WTC11 (cell line): ENCODE measurements around the gene RAB1B. TPM values are rescaled to one million over a fixed set of nuclear protein-coding genes. Genes with fewer than 3 reads are reported as not detected.
A peak's percentile ranks its signal among the peaks of the same experiment; 100 is the strongest.

Experiments used
- ATAC-seq: fragments of 200-7000 bp; cut with Tn5 transposase; 2 replicates; pipeline ENCODE4 v1.10.0; 2021; ENCODE audit warnings: mild to moderate bottlenecking, moderate library complexity
- CTCF ChIA-PET: fragments of 300-600 bp; sonication (Branson Sonifier 250); formaldehyde crosslinking; loops from one replicate; lab custom pipeline; 2021; ENCODE audit warnings: antibody characterized with exemption; lab: Charles Lee
- POLR2A ChIA-PET: fragments of 350-600 bp; sonication (Branson Sonifier 250); formaldehyde crosslinking; loops from one replicate; lab custom pipeline; 2021; ENCODE audit warnings: antibody characterized with exemption; lab: Charles Lee
- DNase-seq: peaks from one replicate; pipeline ENCODE4 v3.0.0; 2021; ENCODE audit warnings: low spot score
- H3K27ac Mint-ChIP-seq: 2 replicates; pipeline ENCODE4 v1.8.0; 2021; ENCODE audit warnings: mixed read lengths
- H3K27me3 Mint-ChIP-seq: 2 replicates; pipeline ENCODE4 v1.8.0; 2021; ENCODE audit warnings: low read depth, mild to moderate bottlenecking, moderate library complexity, mixed read lengths
- H3K36me3 Mint-ChIP-seq: 2 replicates; pipeline ENCODE4 v1.8.0; 2021; ENCODE audit warnings: mixed read lengths
- H3K4me1 Mint-ChIP-seq: 2 replicates; pipeline ENCODE4 v1.8.0; 2022; ENCODE audit warnings: mixed read lengths
- H3K4me3 Mint-ChIP-seq: 2 replicates; pipeline ENCODE4 v1.8.0; 2021; ENCODE audit warnings: mild to moderate bottlenecking, moderate library complexity, mixed read lengths
- H3K9me3 Mint-ChIP-seq: 2 replicates; pipeline ENCODE4 v1.8.0; 2021; ENCODE audit warnings: mixed read lengths
- AR ChIP-seq: fragments of 250-450 bp; sonication (Bioruptor Pico); IDR thresholded peaks from 2 replicates; pipeline ENCODE4 v1.9.0; 2021; ENCODE audit warnings: mild to moderate bottlenecking
- ATF3 ChIP-seq: sonication (generic); formaldehyde crosslinking; conservative IDR thresholded peaks from 2 replicates; pipeline ENCODE4 v1.8.1; 2022; ENCODE audit warnings: mild to moderate bottlenecking, missing genetic modification reagents
- CREM ChIP-seq: sonication (generic); formaldehyde crosslinking; IDR thresholded peaks from 2 replicates; pipeline ENCODE4 v1.8.1; 2022; ENCODE audit warnings: mild to moderate bottlenecking, missing genetic modification reagents, moderate library complexity
- E2F5 ChIP-seq: sonication (generic); formaldehyde crosslinking; IDR thresholded peaks from 2 replicates; pipeline ENCODE4 v1.8.1; 2022; ENCODE audit warnings: mild to moderate bottlenecking, moderate library complexity, missing genetic modification reagents
- ESRRA ChIP-seq: sonication (generic); formaldehyde crosslinking; IDR thresholded peaks from 2 replicates; pipeline ENCODE4 v1.8.1; 2022; ENCODE audit warnings: mild to moderate bottlenecking, missing genetic modification reagents, borderline replicate concordance
- GTF2I ChIP-seq: fragments of 250-450 bp; sonication (Bioruptor Pico); conservative IDR thresholded peaks from 2 replicates; pipeline ENCODE4 v1.4.0; 2021; ENCODE audit warnings: mild to moderate bottlenecking
- JAZF1 ChIP-seq: fragments of 250-450 bp; sonication (Bioruptor Pico); IDR thresholded peaks from 2 replicates; pipeline ENCODE4 v1.9.0; 2021; ENCODE audit warnings: moderate library complexity, mild to moderate bottlenecking, inconsistent platforms
- NFYB ChIP-seq: sonication (generic); formaldehyde crosslinking; conservative IDR thresholded peaks from 2 replicates; pipeline ENCODE4 v1.8.0; 2022; ENCODE audit warnings: low read depth, missing genetic modification reagents
- RORB ChIP-seq: fragments of 250-450 bp; sonication (Bioruptor Pico); IDR thresholded peaks from 2 replicates; pipeline ENCODE4 v1.9.0; 2021; ENCODE audit warnings: mild to moderate bottlenecking
- SOX15 ChIP-seq: fragments of 250-450 bp; sonication (Bioruptor Pico); IDR thresholded peaks from 2 replicates; pipeline ENCODE4 v1.9.0; 2021; ENCODE audit warnings: mild to moderate bottlenecking
- TCF7 ChIP-seq: sonication (generic); formaldehyde crosslinking; IDR thresholded peaks from 2 replicates; pipeline ENCODE4 v1.8.0; 2022; ENCODE audit warnings: mild to moderate bottlenecking, low read depth, missing genetic modification reagents, moderate library complexity
- total RNA-seq: library from RNA; stranded (reverse); gene quantifications from 3 replicates; pipeline ENCODE4 v1.2.3, GENCODE V29; 2021
- TF ChIP-seq, protein P1 (sequence below): sonication (generic); formaldehyde crosslinking; IDR thresholded peaks from 2 replicates; pipeline ENCODE4 v1.8.1; 2023; ENCODE audit warnings: mild to moderate bottlenecking, missing genetic modification reagents, moderate library complexity
- TF ChIP-seq, protein P2 (sequence below): fragments of 250-450 bp; sonication (Bioruptor Pico); IDR thresholded peaks from 2 replicates; pipeline ENCODE4 v1.9.0; 2021; ENCODE audit warnings: mild to moderate bottlenecking
- TF ChIP-seq, protein P3 (sequence below): sonication (generic); formaldehyde crosslinking; IDR thresholded peaks from 2 replicates; pipeline ENCODE4 v1.8.1; 2022; ENCODE audit warnings: mild to moderate bottlenecking, missing genetic modification reagents, moderate library complexity, borderline replicate concordance
- TF ChIP-seq, protein P4 (sequence below): sonication (generic); formaldehyde crosslinking; IDR thresholded peaks from 2 replicates; pipeline ENCODE4 v1.8.1; 2023; ENCODE audit warnings: mild to moderate bottlenecking, missing genetic modification reagents, moderate library complexity
- TF ChIP-seq, protein P5 (sequence below): sonication (generic); formaldehyde crosslinking; IDR thresholded peaks from 2 replicates; pipeline ENCODE4 v1.8.1; 2022; ENCODE audit warnings: low read depth, mild to moderate bottlenecking, moderate library complexity, missing genetic modification reagents, borderline replicate concordance
- TF ChIP-seq, protein P6 (sequence below): sonication (generic); formaldehyde crosslinking; IDR thresholded peaks from 2 replicates; pipeline ENCODE4 v1.8.1; 2023; ENCODE audit warnings: mild to moderate bottlenecking, missing genetic modification reagents
- TF ChIP-seq, protein P7 (sequence below): fragments of 250-450 bp; sonication (Bioruptor Pico); IDR thresholded peaks from 2 replicates; pipeline ENCODE4 v1.8.0; 2021; ENCODE audit warnings: mild to moderate bottlenecking

The RAB1B gene
- total RNA-seq, 1 experiment from 2014 or later = 125 TPM

- Mint-ChIP-seq H3K9me3 (no peaks in the 10 kb centered on the region), H3K36me3 (no peaks in the 10 kb centered on the region), H3K27me3 (no peaks in the 10 kb centered on the region), H3K4me1 (peaks cover 19% of the 10 kb centered on the region), H3K4me3 (no peak overlapping the region), H3K27ac (peak overlapping the region; percentile 13; the same call in 1 of the 2 replicates)
- ChIA-PET CTCF (interaction anchor here (1.5 kb wide), 1 partner anchor 9 kb away, joined by 9 read pairs; no protein-coding TSS in a partner anchor), POLR2A (no interaction called here)
- TF ChIP-seq, protein P1, sequence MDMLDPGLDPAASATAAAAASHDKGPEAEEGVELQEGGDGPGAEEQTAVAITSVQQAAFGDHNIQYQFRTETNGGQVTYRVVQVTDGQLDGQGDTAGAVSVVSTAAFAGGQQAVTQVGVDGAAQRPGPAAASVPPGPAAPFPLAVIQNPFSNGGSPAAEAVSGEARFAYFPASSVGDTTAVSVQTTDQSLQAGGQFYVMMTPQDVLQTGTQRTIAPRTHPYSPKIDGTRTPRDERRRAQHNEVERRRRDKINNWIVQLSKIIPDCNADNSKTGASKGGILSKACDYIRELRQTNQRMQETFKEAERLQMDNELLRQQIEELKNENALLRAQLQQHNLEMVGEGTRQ (CRISPR knock-in tag) = no peak
- no peak for TF ChIP-seq ATF3 (CRISPR knock-in tag)
- TF ChIP-seq SOX15 = no peak
- TF ChIP-seq, protein P2, sequence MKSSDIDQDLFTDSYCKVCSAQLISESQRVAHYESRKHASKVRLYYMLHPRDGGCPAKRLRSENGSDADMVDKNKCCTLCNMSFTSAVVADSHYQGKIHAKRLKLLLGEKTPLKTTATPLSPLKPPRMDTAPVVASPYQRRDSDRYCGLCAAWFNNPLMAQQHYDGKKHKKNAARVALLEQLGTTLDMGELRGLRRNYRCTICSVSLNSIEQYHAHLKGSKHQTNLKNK (CRISPR knock-in tag) = no peak
- TF ChIP-seq TCF7 (CRISPR knock-in tag) = no peak
- TF ChIP-seq, protein P3, sequence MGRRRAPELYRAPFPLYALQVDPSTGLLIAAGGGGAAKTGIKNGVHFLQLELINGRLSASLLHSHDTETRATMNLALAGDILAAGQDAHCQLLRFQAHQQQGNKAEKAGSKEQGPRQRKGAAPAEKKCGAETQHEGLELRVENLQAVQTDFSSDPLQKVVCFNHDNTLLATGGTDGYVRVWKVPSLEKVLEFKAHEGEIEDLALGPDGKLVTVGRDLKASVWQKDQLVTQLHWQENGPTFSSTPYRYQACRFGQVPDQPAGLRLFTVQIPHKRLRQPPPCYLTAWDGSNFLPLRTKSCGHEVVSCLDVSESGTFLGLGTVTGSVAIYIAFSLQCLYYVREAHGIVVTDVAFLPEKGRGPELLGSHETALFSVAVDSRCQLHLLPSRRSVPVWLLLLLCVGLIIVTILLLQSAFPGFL (CRISPR knock-in tag) = no peak
- TF ChIP-seq, protein P4, sequence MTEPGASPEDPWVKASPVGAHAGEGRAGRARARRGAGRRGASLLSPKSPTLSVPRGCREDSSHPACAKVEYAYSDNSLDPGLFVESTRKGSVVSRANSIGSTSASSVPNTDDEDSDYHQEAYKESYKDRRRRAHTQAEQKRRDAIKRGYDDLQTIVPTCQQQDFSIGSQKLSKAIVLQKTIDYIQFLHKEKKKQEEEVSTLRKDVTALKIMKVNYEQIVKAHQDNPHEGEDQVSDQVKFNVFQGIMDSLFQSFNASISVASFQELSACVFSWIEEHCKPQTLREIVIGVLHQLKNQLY (CRISPR knock-in tag) = no peak
- TF ChIP-seq CREM (CRISPR knock-in tag) = no peak
- no peak for TF ChIP-seq NFYB (CRISPR knock-in tag)
- no peak for TF ChIP-seq JAZF1 (CRISPR knock-in tag)
- TF ChIP-seq E2F5 (CRISPR knock-in tag) = no peak
- no peak for TF ChIP-seq AR (CRISPR knock-in tag)
- no peak for TF ChIP-seq RORB
- TF ChIP-seq GTF2I (CRISPR knock-in tag) = no peak
- TF ChIP-seq, protein P5, sequence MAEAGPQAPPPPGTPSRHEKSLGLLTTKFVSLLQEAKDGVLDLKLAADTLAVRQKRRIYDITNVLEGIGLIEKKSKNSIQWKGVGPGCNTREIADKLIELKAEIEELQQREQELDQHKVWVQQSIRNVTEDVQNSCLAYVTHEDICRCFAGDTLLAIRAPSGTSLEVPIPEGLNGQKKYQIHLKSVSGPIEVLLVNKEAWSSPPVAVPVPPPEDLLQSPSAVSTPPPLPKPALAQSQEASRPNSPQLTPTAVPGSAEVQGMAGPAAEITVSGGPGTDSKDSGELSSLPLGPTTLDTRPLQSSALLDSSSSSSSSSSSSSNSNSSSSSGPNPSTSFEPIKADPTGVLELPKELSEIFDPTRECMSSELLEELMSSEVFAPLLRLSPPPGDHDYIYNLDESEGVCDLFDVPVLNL = no peak
- TF ChIP-seq, protein P6, sequence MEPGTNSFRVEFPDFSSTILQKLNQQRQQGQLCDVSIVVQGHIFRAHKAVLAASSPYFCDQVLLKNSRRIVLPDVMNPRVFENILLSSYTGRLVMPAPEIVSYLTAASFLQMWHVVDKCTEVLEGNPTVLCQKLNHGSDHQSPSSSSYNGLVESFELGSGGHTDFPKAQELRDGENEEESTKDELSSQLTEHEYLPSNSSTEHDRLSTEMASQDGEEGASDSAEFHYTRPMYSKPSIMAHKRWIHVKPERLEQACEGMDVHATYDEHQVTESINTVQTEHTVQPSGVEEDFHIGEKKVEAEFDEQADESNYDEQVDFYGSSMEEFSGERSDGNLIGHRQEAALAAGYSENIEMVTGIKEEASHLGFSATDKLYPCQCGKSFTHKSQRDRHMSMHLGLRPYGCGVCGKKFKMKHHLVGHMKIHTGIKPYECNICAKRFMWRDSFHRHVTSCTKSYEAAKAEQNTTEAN (CRISPR knock-in tag) = no peak
- TF ChIP-seq, protein P7, sequence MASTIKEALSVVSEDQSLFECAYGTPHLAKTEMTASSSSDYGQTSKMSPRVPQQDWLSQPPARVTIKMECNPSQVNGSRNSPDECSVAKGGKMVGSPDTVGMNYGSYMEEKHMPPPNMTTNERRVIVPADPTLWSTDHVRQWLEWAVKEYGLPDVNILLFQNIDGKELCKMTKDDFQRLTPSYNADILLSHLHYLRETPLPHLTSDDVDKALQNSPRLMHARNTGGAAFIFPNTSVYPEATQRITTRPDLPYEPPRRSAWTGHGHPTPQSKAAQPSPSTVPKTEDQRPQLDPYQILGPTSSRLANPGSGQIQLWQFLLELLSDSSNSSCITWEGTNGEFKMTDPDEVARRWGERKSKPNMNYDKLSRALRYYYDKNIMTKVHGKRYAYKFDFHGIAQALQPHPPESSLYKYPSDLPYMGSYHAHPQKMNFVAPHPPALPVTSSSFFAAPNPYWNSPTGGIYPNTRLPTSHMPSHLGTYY = no peak
- no peak for TF ChIP-seq ESRRA (CRISPR knock-in tag)
- ATAC-seq (no peak), DNase-seq (no peak)
These were observed 36.9 kb upstream of the RAB1B start for GRCh38 chr11:66231561-66231960.
